Activated naive CD4-positive, alpha-beta T cell treated with anti-CD3 and anti-CD28 coated beads, Interleukin-2, amount 10 ng/mL, durations not matched to agents 7 days and 5 days (primary cell): Measurements from ENCODE around the gene HUWE1.

Experiments
- CTCF ChIA-PET: fragments of 350-600 bp; sonication (Branson Sonifier 250); formaldehyde crosslinking; loops from one replicate; lab custom pipeline; 2021; ENCODE audit warnings: antibody characterized with exemption; lab: Charles Lee
- DNase-seq: peaks from one replicate; pipeline ENCODE4 v3.0.0-alpha.2; 2020
- H3K27ac Mint-ChIP-seq: one replicate; pipeline ENCODE4 v1.8.0; 2021; ENCODE audit warnings: mild to moderate bottlenecking, moderate library complexity, mixed read lengths
- H3K27me3 Mint-ChIP-seq: one replicate; pipeline ENCODE4 v1.8.0; 2021; ENCODE audit warnings: mild to moderate bottlenecking, mixed read lengths
- H3K36me3 Mint-ChIP-seq: one replicate; pipeline ENCODE4 v1.8.0; 2021; ENCODE audit warnings: mixed read lengths
- H3K4me1 Mint-ChIP-seq: one replicate; pipeline ENCODE4 v1.8.0; 2021; ENCODE audit warnings: mixed read lengths
- H3K4me3 Mint-ChIP-seq: one replicate; pipeline ENCODE4 v1.8.0; 2021; ENCODE audit warnings: mild to moderate bottlenecking, moderate library complexity, mixed read lengths
- H3K9me3 Mint-ChIP-seq: one replicate; pipeline ENCODE4 v1.8.0; 2021; ENCODE audit warnings: mixed read lengths

HUWE1 gene

GRCh38 chrX:53677286-53677685, 9.2 kb downstream of the HUWE1 start:
- H3K4me1 Mint-ChIP-seq, result peaks cover 32% of the 10 kb centered on the region
- no peak overlapping the region for H3K4me3 Mint-ChIP-seq
- H3K9me3 Mint-ChIP-seq, result no peaks in the 10 kb centered on the region
- H3K36me3 Mint-ChIP-seq, result peaks cover 40% of the 10 kb centered on the region
- DNase-seq, result no peak
- CTCF ChIA-PET, result no interaction called here
- no peak overlapping the region for H3K27ac Mint-ChIP-seq
- H3K27me3 Mint-ChIP-seq, result no peaks in the 10 kb centered on the region

DNA sequence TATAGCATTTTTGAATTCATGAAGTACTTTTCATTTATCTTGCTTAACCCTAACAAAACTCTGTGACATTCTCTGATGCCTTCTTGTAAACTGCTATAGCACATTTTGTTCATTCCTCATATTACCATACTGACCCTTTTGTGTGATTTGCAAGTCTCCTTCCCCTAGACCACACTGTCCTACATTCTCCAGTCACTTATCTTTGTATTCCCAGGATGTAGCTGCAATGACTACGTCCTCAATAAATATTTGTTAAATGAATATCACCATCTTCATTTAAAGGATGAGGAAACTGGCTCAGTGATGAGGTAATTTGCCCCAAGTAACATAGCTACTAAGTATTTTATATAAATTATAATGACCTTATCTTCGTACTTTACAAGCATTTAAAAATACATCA, 11.9 kb downstream of the HUWE1 start:
- DNase-seq, result no peak
- Mint-ChIP-seq H3K27me3 (no peaks in the 10 kb centered on the region), H3K27ac (no peak overlapping the region), H3K4me1 (peaks cover 15% of the 10 kb centered on the region), H3K4me3 (no peak overlapping the region), H3K36me3 (peaks cover 31% of the 10 kb centered on the region), H3K9me3 (no peaks in the 10 kb centered on the region)
- CTCF ChIA-PET, result no interaction called here

DNA sequence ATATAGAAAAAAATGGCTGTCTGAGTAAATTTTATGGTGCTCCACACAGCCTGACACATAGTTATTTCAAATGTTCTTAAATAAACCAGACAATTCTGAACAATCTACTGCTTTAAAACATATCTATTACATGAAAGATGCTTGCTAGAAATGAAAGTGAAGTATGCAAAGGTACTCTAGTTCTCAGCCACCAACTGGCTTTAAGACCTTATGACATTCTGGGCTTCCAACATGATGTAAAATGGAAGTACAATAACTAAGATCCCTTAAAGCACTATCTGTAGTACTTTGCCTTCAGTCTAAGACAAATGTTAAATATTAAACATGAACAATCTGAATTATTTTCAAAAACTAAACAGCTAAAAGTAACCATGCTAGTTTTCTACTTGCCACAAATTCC, 17.3 kb downstream of the HUWE1 start:
- CTCF ChIA-PET, result no interaction called here
- Mint-ChIP-seq H3K36me3 (peaks cover 29% of the 10 kb centered on the region), H3K27me3 (no peaks in the 10 kb centered on the region), H3K27ac (no peak overlapping the region), H3K4me3 (no peak overlapping the region), H3K4me1 (peaks cover 18% of the 10 kb centered on the region), H3K9me3 (no peaks in the 10 kb centered on the region)
- no peak for DNase-seq

- Mint-ChIP-seq H3K4me3 (no peak overlapping the region), H3K27ac (no peak overlapping the region), H3K4me1 (peaks cover 25% of the 10 kb centered on the region), H3K36me3 (peaks cover 37% of the 10 kb centered on the region), H3K27me3 (no peaks in the 10 kb centered on the region), H3K9me3 (no peaks in the 10 kb centered on the region)
- CTCF ChIA-PET, result no interaction called here
- DNase-seq, result no peak
Measured at GRCh38 chrX:53666171-53666570, 20.3 kb downstream of the HUWE1 start.

DNA sequence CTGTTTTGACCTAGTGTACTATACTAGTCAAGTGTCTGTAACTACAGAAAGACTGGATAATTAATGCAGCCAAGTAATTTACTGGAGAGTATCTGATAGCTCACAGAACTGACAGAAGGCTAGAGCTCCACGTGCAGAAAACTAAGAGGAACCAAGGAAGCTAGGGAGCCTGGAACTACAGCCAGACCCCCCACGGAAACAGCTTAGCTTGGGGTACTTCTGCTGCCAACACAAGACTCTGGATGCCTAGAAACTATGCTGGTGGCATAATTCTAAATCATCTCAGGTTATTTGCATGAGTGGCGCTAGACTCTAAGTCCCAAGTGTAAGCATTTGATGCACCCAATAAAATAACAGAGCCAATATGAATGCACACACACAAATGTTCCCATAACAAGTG, 26.5 kb downstream of the HUWE1 start:
- H3K4me1 Mint-ChIP-seq, result peaks cover 19% of the 10 kb centered on the region
- H3K36me3 Mint-ChIP-seq, result peaks cover 37% of the 10 kb centered on the region
- no peak for DNase-seq
- H3K9me3 Mint-ChIP-seq, result no peaks in the 10 kb centered on the region
- no peaks in the 10 kb centered on the region for H3K27me3 Mint-ChIP-seq
- CTCF ChIA-PET, result no interaction called here
- H3K27ac Mint-ChIP-seq, result no peak overlapping the region
- no peak overlapping the region for H3K4me3 Mint-ChIP-seq

- Mint-ChIP-seq H3K27ac (no peak overlapping the region), H3K27me3 (no peaks in the 10 kb centered on the region), H3K36me3 (peaks cover 36% of the 10 kb centered on the region), H3K4me1 (peaks cover 25% of the 10 kb centered on the region), H3K4me3 (no peak overlapping the region), H3K9me3 (no peaks in the 10 kb centered on the region)
- CTCF ChIA-PET, result no interaction called here
- no peak for DNase-seq
Measured at GRCh38 chrX:53659039-53659438, 27.5 kb downstream of the HUWE1 start.

DNA sequence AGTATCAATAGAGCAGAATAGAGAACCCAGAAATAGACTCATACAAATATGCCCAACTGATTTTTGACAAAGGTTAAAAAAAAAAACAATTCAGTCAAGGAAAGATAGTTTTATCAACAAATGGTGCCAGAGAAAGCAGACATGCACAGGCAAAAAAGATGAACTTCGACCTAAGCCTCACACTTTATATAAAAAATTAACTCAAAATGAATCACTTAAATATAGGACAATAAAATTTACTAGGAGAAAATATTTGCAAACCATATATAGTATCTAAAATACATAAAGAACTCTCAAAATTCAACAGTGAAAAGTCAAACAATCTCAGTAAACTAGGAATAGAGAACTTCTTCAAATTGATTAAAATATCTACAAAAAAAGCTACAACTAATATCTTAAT, 29.7 kb downstream of the HUWE1 start:
- H3K36me3 Mint-ChIP-seq, result peaks cover 25% of the 10 kb centered on the region
- CTCF ChIA-PET, result no interaction called here
- no peak for DNase-seq
- no peak overlapping the region for H3K27ac Mint-ChIP-seq
- peaks cover 21% of the 10 kb centered on the region for H3K4me1 Mint-ChIP-seq
- H3K27me3 Mint-ChIP-seq, result no peaks in the 10 kb centered on the region
- no peak overlapping the region for H3K4me3 Mint-ChIP-seq
- no peaks in the 10 kb centered on the region for H3K9me3 Mint-ChIP-seq

GRCh38 chrX:53654376-53654775, 32.1 kb downstream of the HUWE1 start:
- no peak overlapping the region for H3K4me3 Mint-ChIP-seq
- no peak overlapping the region for H3K27ac Mint-ChIP-seq
- no peaks in the 10 kb centered on the region for H3K9me3 Mint-ChIP-seq
- CTCF ChIA-PET, result no interaction called here
- peaks cover 33% of the 10 kb centered on the region for H3K36me3 Mint-ChIP-seq
- no peaks in the 10 kb centered on the region for H3K27me3 Mint-ChIP-seq
- no peak for DNase-seq
- peaks cover 21% of the 10 kb centered on the region for H3K4me1 Mint-ChIP-seq

GRCh38 chrX:53644751-53645150, 41.8 kb downstream of the HUWE1 start:
- CTCF ChIA-PET, result no interaction called here
- H3K27me3 Mint-ChIP-seq, result no peaks in the 10 kb centered on the region
- H3K9me3 Mint-ChIP-seq, result no peaks in the 10 kb centered on the region
- peaks cover 43% of the 10 kb centered on the region for H3K36me3 Mint-ChIP-seq
- DNase-seq, result no peak
- no peak overlapping the region for H3K27ac Mint-ChIP-seq
- no peaks in the 10 kb centered on the region for H3K4me1 Mint-ChIP-seq
- H3K4me3 Mint-ChIP-seq, result no peak overlapping the region

DNA sequence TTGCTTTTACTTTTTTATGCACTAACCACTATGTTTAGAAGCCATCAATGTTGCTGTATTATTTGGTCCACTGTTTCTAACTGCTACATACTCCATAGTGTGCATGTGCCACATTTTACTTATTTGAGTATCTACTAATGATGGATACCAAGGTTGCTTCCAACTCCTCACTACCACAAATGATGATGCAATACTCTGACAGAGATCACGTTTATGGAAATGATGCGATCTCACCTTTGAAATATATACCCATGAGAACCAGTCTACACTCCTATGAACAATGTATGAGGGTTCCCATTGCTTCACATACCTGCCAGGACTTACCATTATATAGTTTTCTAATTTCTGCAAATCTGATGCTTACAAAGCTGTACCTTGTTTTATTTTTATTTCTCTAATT, 44.2 kb downstream of the HUWE1 start:
- Mint-ChIP-seq H3K27ac (no peak overlapping the region), H3K36me3 (peaks cover 43% of the 10 kb centered on the region), H3K27me3 (no peaks in the 10 kb centered on the region), H3K4me1 (no peaks in the 10 kb centered on the region), H3K9me3 (no peaks in the 10 kb centered on the region), H3K4me3 (no peak overlapping the region)
- DNase-seq, result no peak
- CTCF ChIA-PET, result no interaction called here

DNA sequence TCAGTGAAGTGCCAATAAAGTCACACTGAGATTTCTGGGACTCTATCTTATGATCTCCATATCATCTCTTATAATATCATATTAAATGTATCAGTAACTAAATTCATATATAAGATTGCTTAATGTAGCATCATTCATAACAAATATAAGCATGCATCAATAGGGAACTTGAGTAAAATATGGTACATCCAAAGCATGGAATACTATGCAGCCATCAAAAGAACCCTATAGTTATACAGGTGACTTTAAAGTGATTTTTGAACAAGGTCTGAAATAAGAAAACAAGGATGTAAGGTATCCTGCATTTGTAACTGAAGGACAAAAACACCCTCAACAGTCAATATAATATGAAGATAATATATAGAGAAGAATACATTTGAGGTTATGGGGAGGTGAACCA, 47.3 kb downstream of the HUWE1 start:
- CTCF ChIA-PET, result no interaction called here
- H3K9me3 Mint-ChIP-seq, result no peaks in the 10 kb centered on the region
- no peaks in the 10 kb centered on the region for H3K27me3 Mint-ChIP-seq
- no peaks in the 10 kb centered on the region for H3K4me1 Mint-ChIP-seq
- H3K27ac Mint-ChIP-seq, result no peak overlapping the region
- no peak overlapping the region for H3K4me3 Mint-ChIP-seq
- DNase-seq, result no peak
- H3K36me3 Mint-ChIP-seq, result peaks cover 29% of the 10 kb centered on the region

DNA sequence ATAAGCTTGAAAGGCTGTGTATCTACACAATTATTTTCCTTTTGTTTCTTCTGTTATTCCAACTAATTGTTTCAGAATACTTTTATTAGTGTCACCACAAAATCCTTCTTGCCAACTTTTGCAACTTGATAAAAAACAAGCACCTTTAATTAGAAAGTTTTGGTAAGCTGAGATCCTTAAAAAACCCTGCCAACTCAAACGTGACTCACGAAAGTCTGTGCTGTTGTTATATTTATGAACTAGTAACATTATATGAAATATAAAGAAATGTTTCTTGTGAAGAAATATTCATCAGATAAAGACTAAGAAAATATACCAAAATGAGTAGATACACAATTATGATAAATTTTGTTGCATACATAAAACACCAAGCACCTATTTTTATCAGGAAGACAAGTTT, 49.0 kb downstream of the HUWE1 start:
- DNase-seq, result no peak
- CTCF ChIA-PET, result no interaction called here
- no peak overlapping the region for H3K27ac Mint-ChIP-seq
- H3K4me3 Mint-ChIP-seq, result no peak overlapping the region
- no peaks in the 10 kb centered on the region for H3K4me1 Mint-ChIP-seq
- H3K9me3 Mint-ChIP-seq, result no peaks in the 10 kb centered on the region
- H3K27me3 Mint-ChIP-seq, result no peaks in the 10 kb centered on the region
- H3K36me3 Mint-ChIP-seq, result peaks cover 32% of the 10 kb centered on the region

DNA sequence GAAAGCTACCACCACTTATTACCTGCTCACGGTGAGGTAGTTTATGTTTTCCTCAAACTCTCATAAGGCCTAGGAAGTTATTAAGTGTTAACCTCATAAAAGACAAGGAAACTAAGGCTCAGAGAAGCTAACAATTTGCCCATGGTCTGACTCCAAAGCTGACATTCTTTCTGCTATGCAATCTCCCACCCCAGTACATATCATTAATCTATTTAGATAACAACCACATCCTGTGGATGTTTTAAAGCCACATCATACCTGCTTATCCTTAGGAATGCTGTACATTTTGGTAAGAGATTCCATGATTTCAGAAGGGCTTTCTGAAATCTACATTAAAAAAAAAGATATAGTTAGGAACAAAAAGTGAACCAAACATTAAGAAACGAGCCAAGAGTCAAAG, 55.4 kb downstream of the HUWE1 start:
- CTCF ChIA-PET, result interaction anchor here (0.7 kb wide), 1 partner anchor 112 kb away, joined by 3 read pairs; no protein-coding TSS in a partner anchor
- H3K4me1 Mint-ChIP-seq, result no peaks in the 10 kb centered on the region
- peaks cover 55% of the 10 kb centered on the region for H3K36me3 Mint-ChIP-seq
- H3K4me3 Mint-ChIP-seq, result no peak overlapping the region
- H3K9me3 Mint-ChIP-seq, result no peaks in the 10 kb centered on the region
- no peaks in the 10 kb centered on the region for H3K27me3 Mint-ChIP-seq
- no peak for DNase-seq
- H3K27ac Mint-ChIP-seq, result no peak overlapping the region

GRCh38 chrX:53630261-53630660, 56.3 kb downstream of the HUWE1 start:
- Mint-ChIP-seq H3K27me3 (no peaks in the 10 kb centered on the region), H3K4me1 (no peaks in the 10 kb centered on the region), H3K4me3 (no peak overlapping the region), H3K9me3 (no peaks in the 10 kb centered on the region), H3K36me3 (peaks cover 57% of the 10 kb centered on the region), H3K27ac (no peak overlapping the region)
- DNase-seq, result no peak
- CTCF ChIA-PET, result no interaction called here

- Mint-ChIP-seq H3K27ac (peak overlapping the region; percentile 19), H3K27me3 (no peaks in the 10 kb centered on the region), H3K9me3 (no peaks in the 10 kb centered on the region), H3K4me1 (no peaks in the 10 kb centered on the region), H3K4me3 (no peak overlapping the region), H3K36me3 (peaks cover 41% of the 10 kb centered on the region)
- CTCF ChIA-PET, result no interaction called here
- no peak for DNase-seq
Measured at GRCh38 chrX:53622431-53622830, 64.1 kb downstream of the HUWE1 start.

DNA sequence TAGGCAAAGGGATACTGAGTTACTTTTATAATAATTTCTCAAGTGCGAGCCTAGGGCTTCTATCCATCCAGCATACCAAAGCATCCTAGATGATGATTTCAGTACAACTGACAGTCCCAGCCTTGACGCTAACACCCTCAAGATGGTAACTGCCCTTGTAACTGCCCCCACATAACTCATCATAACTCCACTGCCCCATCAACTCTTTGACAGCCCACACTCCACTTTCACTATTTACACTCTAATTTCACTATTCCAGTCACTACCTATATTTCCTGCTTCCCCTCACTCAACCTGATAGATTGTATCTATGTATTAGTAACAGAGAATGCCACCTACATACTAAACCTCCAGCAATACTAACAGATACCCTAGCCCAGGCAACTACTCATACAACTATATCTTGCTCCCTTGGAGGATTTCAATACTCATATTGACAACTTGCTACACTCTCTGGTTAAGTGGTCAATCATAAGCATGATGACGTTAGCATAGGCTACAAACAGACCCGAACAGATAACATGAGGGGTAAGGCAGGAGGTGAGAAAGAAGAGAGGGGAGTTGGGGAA, 65.0 kb downstream of the HUWE1 start:
- no peaks in the 10 kb centered on the region for H3K9me3 Mint-ChIP-seq
- no peak overlapping the region for H3K4me3 Mint-ChIP-seq
- CTCF ChIA-PET, result no interaction called here
- peaks cover 44% of the 10 kb centered on the region for H3K36me3 Mint-ChIP-seq
- H3K4me1 Mint-ChIP-seq, result no peaks in the 10 kb centered on the region
- no peak overlapping the region for H3K27ac Mint-ChIP-seq
- H3K27me3 Mint-ChIP-seq, result no peaks in the 10 kb centered on the region
- no peak for DNase-seq
